ENCODE measurements around the gene FASN.

DNA sequence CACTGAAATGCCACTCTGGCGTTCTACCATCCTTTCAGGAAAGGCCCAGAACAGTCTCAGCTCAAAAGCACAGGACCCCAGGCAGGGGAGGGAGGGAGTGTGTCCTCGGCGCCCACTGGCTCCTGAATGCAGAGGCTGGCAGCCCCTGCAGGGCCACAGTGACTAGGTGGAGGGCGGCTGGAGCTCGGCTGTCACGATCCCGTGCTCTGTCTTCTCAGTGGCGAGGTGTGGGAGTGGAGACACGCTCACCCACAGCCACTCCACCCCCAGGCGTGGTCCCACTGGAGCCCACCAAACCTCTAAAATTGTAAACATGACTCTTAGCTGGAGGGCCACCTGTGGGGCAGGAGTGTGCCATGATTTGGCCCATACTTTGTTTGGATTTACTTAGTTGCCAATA lies 16.4 kb upstream of the FASN start:
- TF ChIP-seq CTCF (IDR thresholded peaks at IDR 0.05; ENCODE audit: extremely low read depth in 1 of 2, insufficient read depth in 1 of 2, low read depth in 1 of 2, low read length in 2 of 2) (no peak), EZH2 (IDR thresholded peaks at IDR 0.05; ENCODE audit: borderline replicate concordance, low read depth, low read length, severe bottlenecking) (no peak), POLR2AphosphoS5 (IDR thresholded peaks at IDR 0.05; ENCODE audit: insufficient read depth, low read depth, low read length) (no peak), POLR2A (IDR thresholded peaks at IDR 0.05; ENCODE audit: low read depth, low read length) (no peak), GATA2 (IDR thresholded peaks at IDR 0.05; ENCODE audit: insufficient read depth, insufficient read length, low read depth, low read length) (no peak)
- TF ChIP-seq, protein P1, sequence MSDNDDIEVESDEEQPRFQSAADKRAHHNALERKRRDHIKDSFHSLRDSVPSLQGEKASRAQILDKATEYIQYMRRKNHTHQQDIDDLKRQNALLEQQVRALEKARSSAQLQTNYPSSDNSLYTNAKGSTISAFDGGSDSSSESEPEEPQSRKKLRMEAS (IDR thresholded peaks at IDR 0.05; ENCODE audit: insufficient read depth, insufficient read length): no peak
